GM21515 (cell line): ENCODE results near the gene GNG7.

Source experiments
- ATAC-seq: cut with Tn5 transposase; IDR thresholded peaks from one replicate; pipeline ENCODE4 v1.9.1; 2021; ENCODE audit not compliant: unreplicated experiment

Gene GNG7

DNA sequence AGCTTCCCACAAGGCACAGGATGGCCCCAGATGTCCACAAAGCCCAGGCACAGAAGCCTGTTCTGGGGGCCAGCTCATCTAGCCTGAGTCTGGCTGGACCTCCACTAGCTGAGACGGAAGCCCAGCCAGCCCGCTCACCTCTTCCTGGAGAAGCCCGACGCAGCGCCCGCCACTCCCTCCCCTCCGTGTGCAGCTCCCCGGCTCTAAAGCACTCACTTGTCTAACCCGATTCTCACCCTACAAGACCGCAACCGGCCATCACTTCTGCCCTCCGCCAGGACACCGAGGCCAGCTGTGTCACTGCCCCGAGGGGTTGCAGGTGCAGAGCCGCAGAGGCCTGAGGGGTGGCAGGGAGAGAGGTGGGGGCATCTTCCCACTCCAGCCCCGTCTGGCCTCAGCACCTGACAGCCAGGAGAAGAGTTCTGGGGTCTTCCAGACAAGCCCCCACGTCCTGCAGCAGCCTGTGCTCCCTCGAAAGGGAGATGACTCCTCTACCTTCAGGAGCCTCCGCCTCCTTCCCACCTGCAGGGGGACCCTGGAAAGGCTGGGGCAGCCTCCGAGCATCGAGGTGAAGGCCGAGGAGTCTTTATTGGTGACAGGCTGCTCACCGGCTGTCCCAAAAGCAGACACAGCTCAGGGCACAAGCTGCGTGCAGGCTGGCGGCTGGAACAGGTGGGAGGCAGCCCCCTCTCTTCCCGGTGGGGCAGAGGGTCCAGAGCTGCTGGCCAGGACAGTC lies 24.6 kb upstream of the GNG7 start:
- no peak for ATAC-seq

DNA sequence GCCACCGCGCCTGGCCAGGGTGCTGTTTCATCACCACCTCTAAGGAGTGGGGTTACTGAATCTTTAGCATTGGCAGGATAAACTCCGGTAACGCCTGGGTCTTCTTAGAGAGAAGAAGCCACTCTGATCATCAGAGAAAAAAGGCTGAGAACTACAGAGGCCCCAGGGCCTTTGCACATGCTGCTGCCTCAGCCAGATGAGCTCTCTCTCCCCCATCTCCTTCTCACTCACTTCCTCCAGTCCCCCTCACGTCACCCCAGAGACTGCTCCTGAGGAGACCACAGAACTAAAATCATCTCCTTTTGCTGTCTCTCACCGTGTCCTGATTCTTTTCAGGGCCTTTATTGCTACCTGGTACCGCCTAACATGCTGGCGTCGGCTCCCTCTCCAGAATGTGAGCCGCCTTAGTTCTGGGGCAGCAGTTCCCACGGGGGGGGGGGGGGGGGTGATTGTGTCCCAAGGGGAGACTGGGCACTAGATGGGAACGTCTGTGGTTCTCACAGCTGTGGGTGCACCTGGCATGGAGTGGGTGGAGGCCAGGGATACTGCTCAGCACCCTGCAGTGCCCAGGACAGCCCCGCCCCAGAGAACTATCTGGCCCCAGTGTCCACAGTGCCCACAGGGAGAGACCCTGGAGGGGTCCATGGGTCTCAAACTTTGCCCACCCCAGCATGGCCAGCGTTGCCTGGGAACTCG lies 23.8 kb upstream of the GNG7 start:
- ATAC-seq: no peak

DNA sequence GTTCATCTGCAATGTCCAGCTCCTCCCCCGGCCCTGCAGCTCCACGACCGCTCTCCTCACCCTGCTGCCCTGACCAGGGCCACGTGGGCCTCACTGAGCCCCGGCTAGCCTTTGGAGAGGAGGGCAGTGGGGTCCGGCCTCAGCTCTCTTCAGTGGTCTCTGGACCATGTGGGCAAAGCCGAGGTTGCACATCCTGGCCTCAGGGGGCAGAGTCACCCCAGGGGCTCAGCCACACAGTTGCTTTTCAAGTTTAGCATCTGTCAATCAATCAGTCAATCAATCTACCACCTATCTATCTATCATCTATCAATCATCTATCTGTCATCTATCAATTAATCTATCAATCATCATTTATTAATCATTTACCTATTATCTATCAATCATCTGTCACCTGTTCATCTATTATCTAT lies 21.7 kb upstream of the GNG7 start:
- no peak for ATAC-seq

- ATAC-seq: no peak
These were observed 21.3 kb upstream of the GNG7 start for GRCh38 chr19:2723747-2724146.

GRCh38 chr19:2723345-2723715 lies 20.8 kb upstream of the GNG7 start:
- no peak for ATAC-seq

DNA sequence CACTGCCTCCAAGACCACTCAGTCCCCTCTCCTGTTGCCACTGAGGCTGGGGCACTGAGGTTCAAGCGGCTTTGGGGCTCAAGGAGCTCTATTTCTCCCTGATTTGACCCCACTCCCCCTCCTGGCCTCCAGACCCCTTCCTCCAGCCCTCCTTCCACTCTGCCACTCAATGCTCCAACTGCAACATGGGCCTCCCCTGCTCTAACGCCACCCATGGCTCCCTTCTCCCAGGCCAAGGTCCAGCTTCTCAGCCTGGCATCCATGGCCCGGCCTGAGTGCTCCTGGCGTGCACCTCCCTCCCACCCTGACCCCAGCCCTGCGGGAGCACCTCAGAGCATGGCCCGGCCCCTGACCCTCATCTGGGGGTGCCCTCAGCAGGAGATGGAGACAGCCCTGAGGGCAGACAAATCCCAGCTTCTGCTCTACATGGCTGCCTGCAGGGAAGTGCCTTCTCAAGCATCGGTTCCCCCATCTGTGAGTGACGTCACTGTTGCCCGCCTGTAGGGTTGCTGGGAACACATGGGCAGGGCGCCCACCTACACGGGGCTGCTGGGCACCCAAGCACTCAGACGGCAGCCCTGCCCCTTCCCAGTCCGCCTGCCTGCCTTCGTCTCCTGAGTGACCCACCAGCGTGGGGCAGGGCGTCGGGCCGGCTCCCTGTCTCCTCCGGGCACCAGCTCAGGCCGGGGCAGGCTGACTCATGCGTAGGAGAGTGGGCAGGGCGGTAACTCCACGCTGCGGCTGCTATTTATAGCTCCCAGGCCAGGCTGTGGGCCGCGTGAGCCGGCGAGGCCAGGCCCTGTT lies 20.2 kb upstream of the GNG7 start:
- no peak for ATAC-seq

DNA sequence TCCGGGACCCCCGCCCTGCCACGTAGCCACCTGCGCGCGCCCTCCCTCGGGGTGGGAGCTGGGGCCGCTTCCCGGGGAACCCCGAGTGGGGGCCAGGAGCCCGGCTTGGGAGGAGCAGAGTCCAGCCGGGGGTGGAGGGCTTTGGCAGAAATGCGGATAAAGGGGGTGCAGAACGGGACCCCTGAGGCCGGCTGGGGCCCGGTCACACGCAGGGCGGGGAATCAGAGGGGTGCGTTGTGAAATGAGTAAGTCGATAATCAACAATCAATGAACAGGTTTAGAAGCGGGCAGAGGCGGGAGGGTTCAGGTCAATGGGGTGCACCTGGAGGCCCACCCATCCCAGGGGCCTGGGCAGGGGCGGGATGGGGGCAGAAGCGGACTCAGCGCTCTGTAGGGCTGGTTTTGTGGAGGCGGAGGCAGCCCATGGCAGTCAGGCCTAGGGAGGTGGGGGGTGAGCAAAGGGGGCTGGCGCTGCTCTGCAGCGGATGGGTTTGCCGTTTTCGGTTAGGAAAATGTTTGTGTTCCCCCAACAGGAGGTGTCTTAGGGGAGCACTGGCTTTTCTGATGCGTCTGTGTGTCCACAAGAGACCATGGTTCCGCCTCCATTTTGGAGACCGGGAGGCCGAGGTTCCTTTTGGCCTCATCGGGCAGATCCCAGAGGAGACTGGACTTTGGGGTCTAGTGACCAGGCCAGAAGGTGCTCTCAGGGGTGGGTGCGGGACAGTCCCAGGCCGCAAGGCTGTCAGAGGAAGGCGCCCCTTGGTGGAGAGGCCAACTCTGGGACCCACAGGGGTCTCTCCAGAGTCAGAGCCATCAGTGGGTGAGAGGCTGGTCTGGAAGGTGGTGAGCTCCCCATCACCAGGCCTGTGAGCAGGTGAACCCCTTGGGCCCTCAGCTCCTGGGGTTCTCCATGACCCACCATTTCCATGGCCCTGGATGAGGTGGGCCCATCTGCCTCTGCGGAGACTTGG lies 19.4 kb upstream of the GNG7 start:
- ATAC-seq: no peak

DNA sequence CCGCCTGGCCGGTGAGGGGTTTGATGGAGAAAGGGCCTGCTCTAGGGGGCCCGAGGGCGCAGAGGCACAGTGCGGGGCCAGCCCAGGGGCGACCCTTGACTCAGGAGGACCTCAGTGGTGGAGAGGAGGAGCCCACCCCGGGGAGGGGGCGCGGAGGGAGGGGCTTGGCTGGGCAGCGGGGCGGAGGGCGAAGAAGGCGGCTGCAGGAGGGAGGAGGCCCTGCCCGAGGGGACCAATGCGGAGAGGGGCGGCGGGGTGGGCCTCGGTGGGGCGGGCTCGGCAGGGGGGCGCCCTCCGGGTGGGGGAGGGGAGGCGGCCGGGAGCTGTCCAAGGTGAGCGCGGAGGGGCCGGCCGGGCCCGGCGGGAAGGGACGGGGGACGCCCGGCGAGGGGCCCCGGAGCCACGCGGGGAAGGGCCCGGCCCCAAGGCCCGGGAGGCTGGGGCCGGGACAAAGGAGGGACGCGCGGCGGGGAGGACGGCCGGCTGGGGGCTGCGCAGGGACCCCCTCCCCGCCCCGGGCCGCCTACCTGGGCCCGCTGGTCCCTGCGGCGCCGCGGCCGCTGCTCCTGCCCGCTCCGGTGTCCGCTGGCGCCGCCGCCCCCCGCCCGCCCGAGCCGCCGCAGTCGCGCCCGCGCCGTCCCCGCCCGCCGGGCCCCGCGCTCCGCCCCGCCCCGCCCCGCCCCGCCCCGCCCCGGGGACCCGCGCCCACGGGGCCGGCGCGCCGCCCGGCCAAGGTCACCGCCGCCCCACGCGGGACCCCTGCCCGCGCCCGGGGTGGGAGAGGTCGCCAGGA lies 18.5 kb upstream of the GNG7 start, which contains the start of gene DIRAS1:
Gene DIRAS1 (minus strand): TSS at position 596 of the 793 bp plus-strand sequence. CDS start 3,566 bp downstream, outside the sequence.
- no peak for ATAC-seq

DNA sequence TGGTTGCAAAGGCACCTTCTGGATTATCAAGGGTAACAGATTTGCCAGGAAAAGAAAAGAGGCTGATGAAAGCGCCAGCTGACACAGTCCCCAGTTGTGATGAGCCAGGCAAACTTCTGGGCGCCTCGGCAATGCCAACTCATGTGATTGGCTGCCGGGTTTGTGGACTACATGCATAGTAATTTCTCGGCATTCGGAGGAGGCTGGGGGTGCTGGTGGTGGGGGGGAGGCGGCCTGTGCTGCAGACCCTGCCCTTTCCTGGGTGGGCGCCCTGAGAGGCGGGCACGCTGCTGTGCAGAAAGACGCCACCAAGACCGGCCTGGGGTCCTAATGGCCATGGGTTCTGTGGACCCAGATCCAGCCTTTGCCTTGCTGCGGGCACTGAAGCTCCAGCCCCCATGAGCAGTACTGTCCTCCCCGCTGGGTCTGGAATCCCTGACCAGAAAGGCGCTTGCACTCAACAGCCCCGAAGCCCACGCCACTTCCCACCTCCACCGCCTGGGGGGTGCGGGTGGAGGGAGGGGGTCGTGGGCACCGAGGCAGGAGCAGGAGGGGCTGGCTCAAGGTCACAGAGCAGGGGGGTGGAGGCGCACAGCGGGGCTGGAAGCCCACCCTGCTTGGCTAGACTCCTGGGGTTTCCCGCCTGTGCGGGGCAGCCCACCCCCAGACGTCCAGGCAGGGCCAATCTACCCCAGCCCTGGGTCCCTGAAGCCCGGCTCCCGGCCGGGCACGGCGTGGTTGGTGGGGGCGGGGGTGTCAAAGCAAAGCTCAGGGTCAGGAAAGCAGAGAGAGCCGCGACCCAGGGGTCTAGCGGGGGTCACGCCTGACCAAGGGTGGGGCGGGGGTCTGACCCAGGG lies 17.7 kb upstream of the GNG7 start:
- ATAC-seq: no peak

DNA sequence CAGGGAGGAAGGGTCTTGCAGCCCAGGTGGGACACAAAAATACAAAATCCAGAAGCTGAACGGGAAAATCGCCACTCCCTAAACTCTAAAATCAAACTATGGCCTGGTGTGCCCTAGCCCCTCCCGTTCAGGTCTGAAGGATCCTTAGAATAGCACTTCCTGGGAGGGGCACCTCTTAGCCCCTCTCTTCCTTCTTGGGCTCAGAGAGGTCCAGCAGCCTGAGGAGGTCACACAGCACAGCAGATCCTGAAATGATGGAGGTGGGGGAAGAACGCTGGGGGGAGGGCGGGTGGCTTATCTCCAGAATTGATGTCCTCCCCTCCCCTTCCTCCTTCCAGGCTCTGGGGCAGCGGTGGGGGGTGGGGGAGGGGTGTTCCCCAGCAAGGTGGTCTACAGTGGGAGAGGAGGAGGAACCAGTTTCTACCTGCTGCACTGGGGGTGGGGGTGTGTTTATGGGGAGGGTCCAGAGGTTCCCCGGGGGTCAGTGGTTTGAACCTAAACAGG lies 16.8 kb upstream of the GNG7 start:
- ATAC-seq: no peak

- no peak for ATAC-seq
These were observed 15.4 kb upstream of the GNG7 start for GRCh38 chr19:2717638-2718541.

DNA sequence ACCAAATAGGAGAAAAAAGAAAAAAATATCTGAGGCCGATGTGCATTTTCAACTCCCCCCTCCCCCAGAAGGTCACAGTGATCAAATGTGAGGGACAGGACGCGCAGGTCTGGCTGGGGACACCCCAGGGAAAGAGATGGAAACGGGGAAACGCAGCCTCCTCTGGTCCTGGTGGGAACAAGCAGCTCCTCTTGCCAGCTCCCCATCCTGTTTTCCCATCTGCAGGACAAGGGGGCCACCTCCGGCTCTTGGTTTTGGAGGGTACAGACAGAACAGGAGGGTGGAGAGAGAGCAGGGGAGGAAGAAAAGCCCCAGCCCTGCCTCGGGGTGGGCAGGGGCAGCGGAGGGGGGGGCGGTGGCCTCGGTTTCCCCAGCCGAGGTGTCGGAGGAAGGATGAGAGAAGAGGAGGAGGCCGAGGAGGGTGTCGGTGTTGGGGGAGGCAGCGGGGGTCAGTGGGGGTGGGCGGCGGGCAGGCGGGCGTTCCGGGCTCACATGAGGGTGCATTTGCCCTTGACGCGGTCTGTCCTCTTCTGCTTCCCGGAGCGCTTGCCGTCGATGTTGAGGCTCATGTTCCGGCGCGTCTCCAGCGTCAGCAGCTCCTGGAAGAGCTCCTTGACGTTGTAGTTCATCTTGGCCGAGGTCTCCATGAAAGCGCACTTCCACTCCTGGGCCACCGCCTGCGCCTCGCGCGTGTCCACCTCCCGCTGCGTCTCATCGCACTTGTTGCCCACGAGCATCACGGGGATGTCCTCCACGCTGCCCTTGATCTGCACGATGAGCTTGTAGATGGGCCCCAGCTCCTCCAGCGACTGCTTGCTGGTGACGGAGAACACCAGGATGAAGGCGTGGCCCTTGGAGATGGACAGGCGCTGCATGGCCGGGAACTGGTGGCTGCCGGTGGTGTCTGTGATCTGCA lies 14.5 kb upstream of the GNG7 start:
- ATAC-seq: no peak

DNA sequence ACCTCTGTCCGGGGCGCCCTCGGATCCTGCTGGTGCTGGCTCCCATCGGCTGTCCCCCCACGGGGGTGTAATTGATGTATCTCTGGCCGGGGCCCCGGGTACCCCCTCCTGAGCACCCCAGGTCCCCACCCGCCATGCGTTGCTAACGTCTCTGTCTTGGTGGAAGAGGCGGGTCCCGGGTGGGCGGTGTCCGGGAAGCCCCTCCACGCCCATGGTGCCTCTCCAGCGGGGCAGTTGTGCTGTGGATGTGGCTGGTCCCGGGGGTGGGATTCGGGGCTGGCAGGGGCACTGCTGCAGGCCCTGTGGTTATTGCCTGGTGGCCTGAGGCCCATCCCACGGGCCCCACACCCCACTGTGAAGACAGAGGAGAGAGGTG lies 13.8 kb upstream of the GNG7 start:
- no peak for ATAC-seq

GRCh38 chr19:2715470-2716274 lies 13.2 kb upstream of the GNG7 start:
- no peak for ATAC-seq

DNA sequence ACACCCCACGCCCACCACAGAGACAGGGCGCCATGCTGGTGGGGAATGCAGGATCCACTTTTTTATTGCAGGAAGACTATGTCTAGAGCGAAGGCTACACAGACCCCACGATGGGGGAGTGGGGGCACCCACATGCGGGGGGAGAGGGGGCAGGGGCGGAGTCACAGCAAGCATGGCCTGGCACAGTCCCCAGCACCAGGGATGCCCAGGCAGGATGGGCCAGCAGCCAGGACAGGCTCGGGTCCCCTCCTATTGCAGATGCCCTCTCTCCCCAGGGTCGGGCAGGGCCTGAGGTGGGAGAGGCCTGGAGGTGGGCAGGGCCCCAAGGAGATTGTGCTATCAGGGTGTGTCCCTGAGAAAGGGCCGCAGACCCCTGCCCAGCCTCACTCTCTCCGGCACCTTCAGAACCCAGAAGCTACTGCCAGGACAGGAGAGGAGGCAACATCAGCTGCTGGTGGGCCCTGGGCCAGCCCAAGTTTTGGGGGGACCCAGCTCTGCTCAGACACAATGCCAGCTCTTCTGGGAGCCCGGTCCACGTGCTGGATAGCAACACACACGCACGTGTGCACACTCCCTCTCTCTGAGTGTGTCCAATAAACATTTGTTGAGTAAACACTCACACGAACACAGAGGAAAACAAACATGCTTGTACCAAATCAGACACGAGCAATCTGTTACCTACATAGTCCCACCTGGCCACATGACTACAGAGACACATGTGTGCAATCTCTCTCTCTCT lies 12.2 kb upstream of the GNG7 start:
- ATAC-seq: no peak
